ENCODE results near the gene MT1E. TPM values are rescaled to one million over a fixed set of nuclear protein-coding genes. Genes with fewer than 3 reads are reported as not detected.
"Not testable (repeated sequence)": the region's sequence is repeated elsewhere in the genome, so short reads cannot be mapped to it uniquely, and the experiment has no call there.

The MT1E gene
- polyA plus RNA-seq, 1 donor = 26.6 TPM

DNA sequence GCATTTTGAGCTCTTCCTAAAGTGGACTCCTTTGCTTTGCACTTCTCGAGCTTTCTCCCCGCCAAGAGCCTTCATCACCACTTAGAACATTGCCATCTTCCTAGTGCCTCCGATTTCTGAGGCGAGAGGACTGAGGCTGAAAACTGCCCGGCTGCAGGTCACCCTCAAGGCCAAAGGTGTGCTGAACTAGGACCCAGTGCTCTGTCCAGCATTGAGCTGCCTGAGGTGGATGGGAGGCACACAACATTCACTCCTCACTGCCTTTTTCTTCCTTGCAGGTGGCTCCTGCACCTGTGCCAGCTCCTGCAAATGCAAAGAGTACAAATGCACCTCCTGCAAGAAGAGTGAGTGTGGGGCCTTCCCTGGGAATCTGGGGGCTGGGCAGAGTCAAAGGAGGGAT is 18.3 kb downstream of the MT1E start:
- DNase-seq = no peak

DNA sequence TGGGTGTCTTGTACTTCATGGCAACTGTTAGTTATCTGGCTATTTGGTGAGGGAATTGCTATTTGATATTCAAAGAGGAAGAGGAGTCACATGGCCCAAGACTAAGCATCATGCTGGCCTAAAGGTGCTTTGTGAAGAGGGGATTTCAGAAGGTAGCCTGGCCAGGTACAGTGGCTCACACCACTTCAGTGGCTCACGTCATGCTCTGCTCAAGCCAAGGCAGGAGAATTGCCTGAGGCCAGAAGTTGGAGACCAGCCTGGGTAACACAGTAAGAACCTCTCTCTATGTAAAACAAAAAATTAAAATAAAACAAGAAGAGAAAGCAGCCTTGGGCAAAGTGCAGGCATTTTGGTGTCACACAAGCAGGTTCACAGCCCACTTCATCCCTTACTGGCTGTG is 19.7 kb downstream of the MT1E start:
- no peak for DNase-seq

DNA sequence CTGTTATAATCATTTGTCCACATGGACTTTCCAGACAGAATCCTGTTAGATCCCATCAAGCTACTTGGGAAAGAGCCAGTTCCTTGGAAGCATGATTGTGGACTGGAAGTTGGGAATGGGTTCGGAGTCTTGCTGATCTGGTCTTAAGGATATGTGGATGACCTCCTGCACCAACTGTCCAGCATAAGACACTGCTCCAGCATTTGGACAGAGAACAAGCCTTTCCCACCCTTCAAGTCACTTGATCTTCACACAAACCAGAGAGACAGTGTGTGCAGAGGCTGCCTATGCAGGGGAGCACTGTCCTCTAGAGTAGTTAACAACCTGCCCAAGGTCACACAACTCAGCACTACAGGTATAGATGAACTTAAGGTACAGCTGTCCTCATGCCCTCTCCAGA is 20.3 kb downstream of the MT1E start:
- no peak for DNase-seq

DNA sequence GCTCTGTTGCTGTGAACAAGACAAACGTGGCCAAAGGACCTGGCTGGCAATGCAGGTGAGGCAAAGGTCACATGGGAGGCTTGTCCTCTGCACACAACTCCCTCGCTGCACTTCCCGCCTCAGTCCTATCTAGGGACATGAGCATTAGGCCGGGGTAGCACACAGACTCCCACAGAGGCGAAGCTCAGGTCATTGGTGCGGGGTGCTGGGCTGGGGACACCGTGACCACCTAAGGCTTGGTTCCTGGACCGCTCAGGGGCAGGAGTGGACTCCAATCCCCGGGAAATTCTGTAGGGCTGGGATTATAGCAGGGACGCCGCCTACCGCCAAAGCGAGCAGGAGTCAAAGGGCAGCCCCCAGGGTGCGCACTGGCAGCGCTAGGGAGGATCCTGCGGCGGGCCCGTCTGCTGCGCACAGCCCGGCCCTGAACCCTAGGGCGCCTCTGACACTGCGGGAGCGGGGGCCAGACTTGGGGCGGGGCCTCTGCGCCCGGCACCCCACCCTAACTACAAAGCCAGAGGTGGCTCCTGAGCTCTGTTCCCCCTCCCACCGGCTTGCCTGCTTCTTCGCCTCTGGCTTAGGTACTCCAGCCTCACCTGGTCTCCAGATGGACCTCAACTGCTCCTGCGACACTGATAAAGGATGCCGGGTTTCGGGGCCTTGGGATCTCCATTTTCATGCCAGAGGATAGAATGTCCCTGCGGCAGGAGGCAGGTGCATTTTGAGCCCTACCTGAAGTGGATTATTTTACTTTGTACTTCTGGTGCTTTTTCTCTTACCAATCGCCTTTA is 22.3 kb downstream of the MT1E start:
- no peak for DNase-seq

DNA sequence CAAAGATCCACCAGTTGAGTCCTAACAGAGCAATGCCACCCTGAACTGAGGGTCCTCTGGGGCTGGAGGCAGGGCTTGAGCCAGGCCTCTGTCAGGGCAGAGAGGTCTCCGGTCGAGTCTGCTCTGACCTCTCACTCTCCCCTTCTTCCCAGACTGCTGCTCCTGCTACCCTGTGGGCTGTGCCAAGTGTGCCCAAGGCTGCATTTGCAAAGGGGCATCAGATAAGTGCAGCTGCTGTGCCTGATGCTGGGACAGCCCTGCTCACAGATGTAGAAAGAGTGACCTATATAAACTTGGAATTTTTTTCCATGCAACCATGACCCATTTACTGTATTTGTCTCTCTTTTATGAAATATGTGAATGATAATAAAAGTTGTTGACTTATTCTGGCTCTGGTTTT is 23.7 kb downstream of the MT1E start:
- no peak for DNase-seq

DNA sequence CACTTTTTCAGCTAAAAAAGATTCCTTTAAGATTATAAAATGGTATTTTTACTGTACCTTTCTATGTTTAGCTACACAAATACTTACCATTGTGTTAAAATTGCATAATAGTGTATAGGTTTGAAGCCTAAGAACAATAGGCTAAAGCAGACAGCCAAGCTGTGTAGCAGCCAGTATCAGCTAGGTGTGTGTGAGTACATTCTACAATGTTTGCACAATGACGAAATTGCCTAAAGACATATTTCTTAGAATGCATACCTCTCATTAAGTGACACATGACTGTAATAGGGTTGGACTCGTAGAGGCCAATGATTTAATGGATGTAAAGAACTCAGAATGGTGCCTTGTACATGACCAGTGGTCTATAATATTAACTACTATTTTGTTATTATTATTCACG is 24.2 kb downstream of the MT1E start:
- DNase-seq = no peak

DNA sequence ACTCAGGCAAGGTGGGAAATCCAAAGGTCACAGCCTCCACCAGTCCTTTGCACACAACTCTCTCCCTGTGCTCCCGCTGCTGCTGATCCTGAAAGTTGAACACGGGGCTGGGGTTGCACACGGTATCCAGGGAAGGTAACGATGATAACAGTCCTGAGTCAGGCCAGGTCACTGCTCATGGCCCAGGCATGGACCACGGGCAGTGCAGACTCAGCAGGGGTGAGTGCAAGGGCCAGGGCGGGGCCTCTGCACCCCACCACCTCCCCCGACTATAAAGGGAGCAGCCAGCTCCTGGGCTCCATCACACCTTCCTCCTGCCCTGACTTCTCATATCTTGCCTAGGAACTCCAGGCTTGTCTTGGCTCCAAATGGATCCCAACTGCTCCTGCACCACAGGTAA is 26.0 kb downstream of the MT1E start, which contains the start of gene MT1B:
Gene MT1B, plus strand, starts transcription at position 301 of the 400 bp plus-strand sequence. Its CDS starts 68 bp downstream, at position 369.
- no peak for DNase-seq

DNA sequence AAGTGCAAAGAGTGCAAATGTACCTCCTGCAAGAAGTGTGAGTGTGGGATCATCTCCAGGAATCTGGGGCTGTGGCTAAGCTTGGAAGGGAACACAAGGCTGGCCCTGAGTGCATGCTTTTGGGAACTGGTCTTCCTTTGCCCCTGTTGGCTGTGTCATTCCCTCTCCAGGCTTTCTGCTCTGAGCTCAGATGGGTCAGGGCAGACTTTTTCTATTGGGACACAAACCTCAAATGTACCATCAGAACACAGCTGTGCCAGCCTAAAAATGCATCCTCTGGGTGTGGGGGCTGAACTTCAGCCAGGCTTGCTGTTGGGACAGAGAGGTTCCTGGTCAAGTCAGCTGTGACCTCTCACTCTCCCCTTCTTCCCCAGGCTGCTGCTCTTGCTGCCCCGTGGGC is 27.0 kb downstream of the MT1E start:
- no peak for DNase-seq

DNA sequence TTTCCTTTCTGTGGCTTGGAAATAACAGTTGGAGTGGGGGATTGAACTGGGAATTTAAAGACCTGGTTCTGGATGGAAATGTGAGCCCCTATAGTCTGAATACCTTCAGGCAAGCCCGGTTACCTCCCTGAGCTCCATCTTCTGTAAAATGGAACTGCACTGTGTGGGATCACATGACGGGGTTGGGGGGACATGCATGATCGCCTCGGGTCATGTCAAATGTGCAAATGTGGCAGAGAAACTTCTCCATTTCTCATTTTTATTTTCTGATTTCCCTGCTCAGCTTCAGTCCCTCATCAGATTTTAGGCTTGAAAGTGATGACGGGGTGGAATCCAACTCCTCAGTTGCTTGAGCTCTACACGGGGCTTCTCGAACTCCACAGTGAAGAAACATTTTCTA is 27.6 kb downstream of the MT1E start:
- DNase-seq = no peak

DNA sequence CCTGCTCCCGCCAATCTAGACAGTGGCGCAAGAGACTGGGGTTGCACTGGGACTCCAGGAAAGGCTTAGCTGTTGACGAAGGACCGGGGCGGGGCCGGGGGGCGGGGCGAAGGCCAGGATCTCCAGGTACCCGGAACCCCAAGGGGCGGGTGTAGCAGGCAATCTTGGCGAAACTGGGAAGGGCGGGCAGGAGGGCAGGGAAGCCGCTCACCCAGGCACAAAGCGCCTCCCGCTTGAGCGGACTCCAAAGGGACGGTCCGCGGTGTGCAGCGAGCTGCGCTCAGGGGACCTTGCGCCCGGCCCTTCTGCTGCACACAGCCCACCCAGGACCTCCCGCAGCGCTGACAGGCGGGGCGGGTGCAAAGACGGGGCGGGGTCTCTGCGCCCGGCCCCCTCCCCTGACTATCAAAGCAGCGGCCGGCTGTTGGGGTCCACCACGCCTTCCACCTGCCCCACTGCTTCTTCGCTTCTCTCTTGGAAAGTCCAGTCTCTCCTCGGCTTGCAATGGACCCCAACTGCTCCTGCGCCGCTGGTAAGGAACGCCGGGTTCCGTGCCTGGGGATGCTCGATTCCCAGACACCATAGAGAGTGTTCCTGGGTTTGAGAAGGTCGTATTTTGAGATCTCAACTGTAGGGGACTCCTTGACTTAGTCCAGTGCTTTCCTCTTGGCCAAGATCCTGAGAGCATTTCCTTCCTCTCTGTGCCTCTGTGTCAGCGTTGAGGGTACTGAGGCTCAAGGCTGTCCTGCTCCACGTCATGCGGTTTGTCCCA is 32.2 kb downstream of the MT1E start, which contains the start of gene MT1F:
Gene MT1F, plus strand, starts transcription at position 405 of the 772 bp plus-strand sequence. Its CDS starts 100 bp downstream, at position 505.
- peak; percentile 64 for DNase-seq

DNA sequence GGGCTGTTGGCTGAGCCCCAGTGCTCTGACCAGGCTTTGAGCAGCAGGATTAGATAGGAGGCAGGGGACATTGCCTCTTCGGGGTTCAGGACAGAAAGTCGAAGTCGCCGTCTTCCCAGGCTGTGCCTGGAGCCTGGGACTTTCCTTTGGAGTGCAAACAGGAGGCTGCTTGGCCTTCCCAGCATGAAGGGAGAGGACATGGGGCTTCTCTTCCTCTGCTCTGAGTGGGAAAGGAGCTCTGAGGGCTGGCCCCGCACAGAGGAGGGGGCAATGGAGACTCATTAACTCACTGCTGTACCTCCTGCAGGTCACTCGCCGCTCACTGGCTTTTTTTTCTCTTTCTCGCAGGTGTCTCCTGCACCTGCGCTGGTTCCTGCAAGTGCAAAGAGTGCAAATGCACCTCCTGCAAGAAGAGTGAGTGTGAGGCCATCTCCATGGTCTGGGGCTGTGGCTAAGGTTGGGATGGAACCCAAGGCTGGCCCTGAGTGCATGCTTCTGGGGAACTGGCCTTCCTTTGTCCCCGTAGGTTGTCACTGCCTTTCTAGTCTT is 32.8 kb downstream of the MT1E start:
- DNase-seq = no peak

DNA sequence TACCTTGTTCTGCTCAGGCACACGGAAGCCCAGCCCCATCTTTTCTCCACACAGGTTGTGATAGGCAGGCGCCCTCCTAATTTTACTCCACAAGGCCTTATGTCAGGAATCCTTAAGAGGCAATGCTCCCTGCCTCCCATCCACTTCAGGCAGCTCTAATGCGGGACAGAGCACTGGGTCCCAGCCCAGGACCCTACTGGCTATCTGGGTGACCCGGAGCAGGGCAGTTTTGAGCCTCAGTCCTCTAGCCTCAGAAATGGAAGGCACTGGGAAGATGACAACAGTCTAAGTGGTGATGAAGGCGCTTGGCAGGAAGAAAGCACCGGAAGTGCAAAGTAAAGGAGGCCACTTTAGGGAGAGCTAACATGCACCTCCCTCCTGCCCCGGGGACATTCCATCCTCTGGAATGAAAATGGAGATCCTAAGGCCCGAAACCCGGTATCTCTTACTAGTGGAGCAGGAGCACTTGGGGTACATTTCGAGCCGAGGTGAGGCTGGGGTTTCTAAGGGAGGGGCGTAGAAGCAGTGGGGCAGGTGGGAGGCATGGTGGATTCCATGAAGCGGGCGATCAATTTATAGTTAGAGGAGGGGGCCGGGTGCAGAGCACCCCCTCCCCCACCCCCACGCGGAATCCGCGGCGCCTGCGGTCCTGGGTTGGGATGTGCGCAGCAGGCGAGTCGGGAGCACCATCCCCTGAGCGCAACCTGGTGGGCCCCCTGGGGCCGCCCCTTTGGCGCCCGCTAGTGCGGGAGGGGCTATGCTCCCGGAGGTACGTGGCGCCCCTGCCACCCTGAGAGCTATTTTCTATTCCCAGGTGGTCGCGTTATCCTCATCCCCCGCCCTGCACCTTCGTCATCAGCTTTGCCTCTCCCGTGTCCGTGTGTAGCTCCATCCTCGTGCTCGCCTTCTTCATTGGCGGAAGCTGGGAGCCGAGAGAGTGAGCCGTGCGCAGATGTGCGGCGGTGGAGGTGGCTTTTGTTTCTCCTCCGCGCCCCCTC is 37.1 kb downstream of the MT1E start:
- DNase-seq = no peak

DNA sequence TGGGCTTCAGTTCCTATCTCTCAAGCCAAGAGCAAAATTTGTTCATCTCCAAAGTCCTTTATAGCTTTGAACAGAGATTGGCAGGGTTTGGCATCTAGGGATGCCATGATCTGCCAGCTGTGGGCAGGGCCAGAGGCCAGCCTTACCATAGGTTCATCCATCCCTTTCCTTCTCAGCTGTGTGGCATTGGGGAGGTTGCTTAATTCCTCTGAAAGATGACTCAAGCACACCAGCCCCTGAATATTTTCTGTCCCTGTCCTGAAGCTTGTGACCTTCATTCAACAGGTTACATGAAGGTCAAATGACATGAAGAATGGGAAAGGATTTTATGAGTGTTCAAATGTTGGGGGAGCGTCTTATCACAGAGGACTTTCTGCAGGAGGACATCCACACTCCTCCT is 38.9 kb downstream of the MT1E start:
- no peak for DNase-seq

DNA sequence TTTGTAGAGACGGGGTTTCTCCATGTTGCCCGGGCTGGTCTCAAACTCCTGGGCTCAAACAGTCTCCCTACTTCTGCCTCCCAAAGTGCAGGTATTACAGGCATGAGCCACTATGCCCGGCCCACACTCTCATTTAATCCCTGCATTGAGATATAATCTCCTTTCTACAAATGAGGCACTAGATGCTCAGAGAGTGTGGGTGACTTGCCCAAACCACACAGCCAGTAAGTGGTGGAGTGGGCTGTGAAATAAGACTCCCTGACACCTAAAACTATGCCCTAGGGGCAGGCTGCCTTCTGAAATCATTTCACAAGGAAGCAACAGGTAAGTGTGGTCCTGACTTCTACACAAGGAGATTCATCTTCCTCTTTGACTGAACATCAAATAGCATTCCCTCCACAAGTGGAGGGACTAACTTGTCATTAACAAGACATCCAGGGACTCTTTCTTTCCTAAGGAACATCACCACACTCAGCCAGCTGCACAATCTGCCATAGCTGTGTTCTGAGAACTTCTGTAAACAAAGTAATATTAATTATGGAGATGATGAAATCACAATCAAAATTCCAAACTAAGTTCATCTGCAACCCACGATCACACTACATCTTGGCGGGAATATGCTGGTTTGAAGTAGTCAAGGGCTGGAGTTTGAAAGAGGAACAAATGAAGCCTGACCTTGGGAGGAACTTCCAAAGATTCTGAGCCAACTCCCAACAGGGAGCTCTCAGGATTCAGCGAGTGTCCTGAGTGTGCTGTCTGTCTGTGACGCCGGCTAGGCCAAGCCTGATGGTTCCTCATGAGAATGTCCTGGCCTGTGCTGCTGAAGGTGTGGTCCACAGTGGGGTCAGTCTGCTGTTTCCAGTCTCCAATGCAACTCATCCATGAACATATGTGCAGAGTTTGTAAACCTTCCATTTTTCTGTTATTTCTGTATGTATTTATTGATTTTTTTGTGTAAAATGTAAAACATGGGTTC is 40.0 kb downstream of the MT1E start:
- not testable (repeated sequence) for DNase-seq

DNA sequence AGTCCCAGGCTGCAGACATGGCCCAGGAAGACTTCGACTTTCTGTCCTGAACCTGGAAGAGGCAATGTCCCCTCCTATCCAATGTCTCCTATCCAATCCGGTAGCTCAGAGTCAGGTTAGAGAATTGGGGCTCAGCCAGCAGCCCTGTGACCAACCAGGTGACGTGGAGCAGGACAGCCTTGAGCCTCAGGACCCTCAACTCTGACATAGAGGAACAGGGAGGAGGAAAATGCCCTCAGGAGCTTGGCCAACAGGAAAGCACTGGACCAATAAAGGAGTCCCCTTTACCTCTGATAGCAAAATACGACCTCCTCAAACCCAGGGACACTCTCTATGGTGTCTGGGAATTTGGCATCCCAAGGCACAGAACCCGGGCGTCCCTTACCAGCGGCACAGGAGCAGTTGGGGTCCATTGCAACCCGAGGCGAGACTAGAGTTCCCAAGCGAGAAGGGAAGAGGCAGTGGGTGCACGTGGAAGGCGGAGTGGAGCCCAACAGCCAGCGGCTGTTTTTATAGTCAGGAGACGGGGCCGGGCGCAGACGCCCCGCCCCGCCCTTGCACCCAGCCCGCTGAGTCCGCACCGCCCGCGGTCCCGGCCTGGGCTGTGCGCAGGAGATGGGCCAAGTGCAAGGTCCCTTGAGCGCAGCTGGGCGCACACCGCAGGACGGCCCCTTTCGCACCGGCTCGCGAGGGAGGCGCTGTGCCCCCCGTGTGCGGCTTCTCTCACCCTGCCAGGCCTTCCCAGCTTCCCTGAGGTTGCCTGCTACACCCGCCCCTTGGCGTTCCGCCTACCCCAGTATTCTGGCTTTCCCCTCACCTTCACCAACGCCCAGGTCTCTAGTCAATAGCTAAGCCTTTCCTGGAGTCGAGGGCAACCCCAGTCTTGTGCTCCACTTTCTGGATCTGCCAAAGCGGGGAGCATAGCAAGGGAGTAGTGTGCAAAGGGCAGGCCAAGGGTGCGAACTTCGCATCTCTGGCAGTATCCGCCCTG is 42.3 kb downstream of the MT1E start, which contains the start of gene MT1G:
Gene MT1G, minus strand, starts transcription at position 485 of the 991 bp plus-strand sequence. Its CDS starts 72 bp downstream, at position 413.
- DNase-seq = no peak

DNA sequence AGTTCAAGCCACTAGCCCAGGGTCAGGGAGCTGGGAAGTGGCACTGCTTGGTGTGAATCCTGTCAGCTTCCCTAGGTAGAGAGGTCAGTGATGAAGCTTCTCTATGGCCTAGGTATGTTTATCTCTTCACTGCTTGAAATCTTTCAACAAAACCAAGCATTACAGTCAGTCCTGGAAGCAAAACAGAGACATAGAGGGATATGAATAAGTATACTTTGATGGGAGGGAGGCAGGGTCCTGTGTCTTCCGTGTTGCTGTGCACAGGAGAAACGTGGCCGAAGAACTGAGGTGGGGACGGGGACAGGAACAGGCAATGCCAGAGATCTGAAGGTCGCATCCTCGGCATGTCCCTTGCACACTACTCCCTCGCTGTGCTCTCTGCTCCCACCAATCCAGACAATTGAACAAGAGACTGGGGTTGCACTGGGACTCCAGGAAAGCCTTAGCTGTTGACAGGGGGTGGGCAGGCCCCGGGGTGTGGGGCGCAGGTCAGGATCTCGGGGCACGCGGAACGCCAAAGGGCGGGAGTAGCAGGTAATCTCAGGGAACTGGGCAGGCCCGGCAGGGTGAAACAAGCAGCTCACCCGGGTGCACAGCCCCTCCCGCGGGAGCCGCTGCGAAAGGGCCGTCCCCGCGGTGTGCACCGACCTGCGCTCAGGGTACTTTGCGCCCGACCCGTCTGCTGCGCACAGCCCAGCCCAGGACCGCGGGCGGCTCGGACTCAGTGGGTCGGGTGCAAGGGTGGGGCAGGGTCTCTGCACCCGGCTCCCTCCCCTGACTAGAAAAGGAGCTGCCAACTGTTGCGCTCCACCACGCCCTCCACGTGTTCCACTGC is 43.6 kb downstream of the MT1E start, which contains the start of gene MT1H:
Gene MT1H, plus strand, starts transcription at position 810 of the 835 bp plus-strand sequence. CDS start 71 bp downstream, outside the sequence.
- DNase-seq = no peak

DNA sequence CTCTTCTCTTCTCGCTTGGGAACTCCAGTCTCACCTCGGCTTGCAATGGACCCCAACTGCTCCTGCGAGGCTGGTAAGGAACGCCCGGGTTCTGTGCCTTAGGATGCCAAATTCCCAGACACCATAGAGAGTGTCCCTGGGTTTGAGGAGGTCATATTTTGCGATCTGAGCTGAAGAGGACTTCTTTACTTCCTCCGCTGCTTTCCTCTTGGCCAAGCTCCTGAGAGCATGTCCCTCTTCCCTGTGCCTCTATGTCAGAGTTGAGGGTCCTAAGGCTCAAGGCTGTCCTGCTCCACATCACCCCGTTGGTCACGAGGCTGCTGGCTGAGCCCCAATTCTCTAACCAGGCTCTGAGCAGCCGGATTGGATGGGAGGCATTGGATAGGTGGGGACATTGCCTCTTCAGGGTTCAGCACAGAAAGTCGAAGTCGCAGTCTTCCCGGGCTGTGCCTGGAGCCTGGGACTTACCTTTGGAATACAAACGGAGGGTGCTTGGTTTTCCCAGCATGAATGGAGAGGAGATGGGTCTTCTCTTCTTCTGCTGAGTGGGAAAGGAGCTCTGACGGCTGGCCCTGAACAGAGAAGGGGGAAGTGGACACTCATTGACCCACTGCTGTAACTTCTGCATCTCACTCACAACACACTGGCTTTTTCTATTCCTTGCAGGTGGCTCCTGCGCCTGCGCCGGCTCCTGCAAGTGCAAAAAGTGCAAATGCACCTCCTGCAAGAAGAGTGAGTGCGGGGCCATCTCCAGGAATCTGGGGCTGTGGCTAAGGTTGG is 44.4 kb downstream of the MT1E start:
- DNase-seq = no peak

Measured in left kidney (tissue), 2 donors.